H1 (cell line): Measurements from ENCODE around the gene TBC1D17. TPM values are rescaled to one million over a fixed set of nuclear protein-coding genes. Genes with fewer than 3 reads are reported as not detected.

Experiments used
- CTCF ChIA-PET: fragments of 300-600 bp; sonication (Branson Sonifier 250); formaldehyde crosslinking; loops from one replicate; lab custom pipeline; 2021; ENCODE audit not compliant: partially characterized antibody; lab: Charles Lee
- POLR2A ChIA-PET: fragments of 300-600 bp; sonication (Branson Sonifier 250); formaldehyde crosslinking; loops from one replicate; lab custom pipeline; 2021; ENCODE audit warnings: inconsistent platforms; ENCODE audit not compliant: partially characterized antibody; lab: Charles Lee
- DNase-seq, 2 experiments: peaks; one replicate each; pipeline versions ENCODE4 v3.0.0 to v3.0.0-alpha.2; 2010 to 2022; ENCODE audit warnings: low spot score in 2 of 2, low read depth in 1 of 2, mixed read lengths in 1 of 2
- FAIRE-seq: peaks from 2 replicates; lab custom pipeline; 2011; peaks lifted over from hg19 to GRCh38; lab: Jason Lieb, UNC
- H2AFZ ChIP-seq: 2 replicates; pipeline ENCODE4 v1.8.1; 2012; ENCODE audit warnings: low read length, inconsistent platforms
- H2AK5ac ChIP-seq: 2 replicates; pipeline ENCODE4 v1.6.1; 2013; ENCODE audit warnings: low read depth, low read length
- H2BK120ac ChIP-seq: replicated peaks from 2 replicates; pipeline ENCODE3; 2013; ENCODE audit warnings: low read depth, low read length, inconsistent platforms
- H2BK12ac ChIP-seq: 2 replicates; pipeline ENCODE4 v1.6.1; 2013; ENCODE audit warnings: low read depth, low read length
- H2BK15ac ChIP-seq: 2 replicates; pipeline ENCODE4 v1.6.1; 2013; ENCODE audit warnings: low read length
- H2BK20ac ChIP-seq: 2 replicates; pipeline ENCODE4 v1.6.1; 2013; ENCODE audit warnings: low read length
- H2BK5ac ChIP-seq: 2 replicates; pipeline ENCODE4 v1.6.1; 2013; ENCODE audit warnings: low read depth, low read length
- H3K14ac ChIP-seq: 2 replicates; pipeline ENCODE4 v1.6.1; 2013; ENCODE audit warnings: inconsistent platforms; ENCODE audit not compliant: insufficient read length
- H3K18ac ChIP-seq: 2 replicates; pipeline ENCODE4 v1.6.1; 2013; ENCODE audit warnings: low read length; ENCODE audit errors: extremely low read depth
- H3K23ac ChIP-seq: 2 replicates; pipeline ENCODE4 v1.6.1; 2013; ENCODE audit warnings: inconsistent platforms; ENCODE audit not compliant: insufficient read length
- H3K23me2 ChIP-seq: 2 replicates; pipeline ENCODE4 v1.6.1; 2013; ENCODE audit warnings: low read depth, low read length
- H3K27ac ChIP-seq: 2 replicates; pipeline ENCODE4 v1.6.1; 2011; ENCODE audit warnings: low read depth, low read length, inconsistent platforms
- H3K27me3 ChIP-seq, 4 experiments: replicated peaks in 1 of 4; 1 replicate in 1 of 4; 2 replicates in 3 of 4; pipeline versions ENCODE4 v1.6.1 to v1.8.1; 2011 to 2013; ENCODE audit warnings: low read length in 3 of 4, mild to moderate bottlenecking in 3 of 4, inconsistent platforms in 2 of 4, mixed read lengths in 2 of 4, moderate library complexity in 1 of 4; ENCODE audit not compliant: control insufficient read depth in 3 of 4, insufficient read depth in 3 of 4; ENCODE audit errors: extremely low read depth in 1 of 4
- H3K36me3 ChIP-seq, 4 experiments: 2 replicates each; pipeline versions ENCODE4 v1.6.1 to v1.8.1; 2011 to 2013; ENCODE audit warnings: mild to moderate bottlenecking in 4 of 4, low read length in 3 of 4, moderate library complexity in 2 of 4, control low read depth in 1 of 4, inconsistent platforms in 1 of 4; ENCODE audit not compliant: insufficient read depth in 4 of 4, control insufficient read depth in 2 of 4
- H3K4ac ChIP-seq: replicated peaks from 2 replicates; pipeline ENCODE3; 2013; ENCODE audit warnings: low read length, low read depth, mixed read lengths, inconsistent platforms; ENCODE audit not compliant: insufficient read length
- H3K4me1 ChIP-seq, 4 experiments: replicated peaks in 1 of 4; 1 replicate in 1 of 4; 2 replicates in 3 of 4; pipeline versions ENCODE4 v1.6.1 to v1.8.1; 2011 to 2013; ENCODE audit warnings: low read length in 3 of 4, inconsistent platforms in 2 of 4, mixed read lengths in 1 of 4; ENCODE audit not compliant: insufficient read depth in 4 of 4, control insufficient read depth in 3 of 4
- H3K4me2 ChIP-seq, 2 experiments: 2 replicates each; pipeline versions ENCODE4 v1.6.1 to v1.8.1; 2011 to 2013; ENCODE audit warnings: low read depth in 2 of 2, low read length in 2 of 2, control low read depth in 1 of 2, inconsistent platforms in 1 of 2, mild to moderate bottlenecking in 1 of 2; ENCODE audit not compliant: insufficient read depth in 1 of 2
- H3K4me3 ChIP-seq, 4 experiments: fragments of 200-600, 300-600 bp in 1 of 4; sonication (generic), shearing (Covaris generic), sonication (Bioruptor Twin) in 1 of 4; 2 replicates each; pipeline versions ENCODE4 v1.5.1 to v1.8.1; 2011 to 2016; ENCODE audit warnings: low read length in 4 of 4, low read depth in 3 of 4, control low read depth in 2 of 4, inconsistent platforms in 2 of 4, mild to moderate bottlenecking in 2 of 4, mixed read lengths in 1 of 4, moderate library complexity in 1 of 4; ENCODE audit not compliant: insufficient read depth in 2 of 4; ENCODE audit errors: extremely low read depth in 1 of 4
- H3K56ac ChIP-seq: replicated peaks from 2 replicates; pipeline ENCODE3; 2013; ENCODE audit warnings: low read depth, mild to moderate bottlenecking, mixed read lengths, low read length, inconsistent platforms; ENCODE audit not compliant: insufficient read length
- H3K79me1 ChIP-seq: 2 replicates; pipeline ENCODE4 v1.6.1; 2013; ENCODE audit warnings: low read depth, low read length, control low read depth
- H3K79me2 ChIP-seq, 2 experiments: 2 replicates each; pipeline versions ENCODE4 v1.6.1 to v1.8.1; 2012 to 2013; ENCODE audit warnings: low read length in 2 of 2, mild to moderate bottlenecking in 2 of 2, inconsistent platforms in 1 of 2; ENCODE audit not compliant: insufficient read depth in 2 of 2, control insufficient read depth in 1 of 2
- H3K9ac ChIP-seq, 4 experiments: replicated peaks in 1 of 4; 1 replicate in 1 of 4; 2 replicates in 3 of 4; pipeline versions ENCODE4 v1.6.1 to v1.8.1; 2011 to 2013; ENCODE audit warnings: low read depth in 3 of 4, low read length in 3 of 4, control low read depth in 2 of 4, mild to moderate bottlenecking in 2 of 4, moderate library complexity in 2 of 4, inconsistent platforms in 1 of 4; ENCODE audit errors: extremely low read depth in 1 of 4
- H3K9me3 ChIP-seq, 2 experiments: 2 replicates each; pipeline versions ENCODE4 v1.6.1 to v1.8.1; 2012 to 2013; ENCODE audit warnings: mild to moderate bottlenecking in 2 of 2, moderate library complexity in 2 of 2, control low read depth in 1 of 2, inconsistent platforms in 1 of 2, low read depth in 1 of 2, low read length in 1 of 2, mixed read lengths in 1 of 2; ENCODE audit not compliant: insufficient read depth in 2 of 2
- H4K20me1 ChIP-seq, 2 experiments: replicated peaks in 1 of 2; 2 replicates each; pipeline versions ENCODE3 to v1.8.1; 2011 to 2013; ENCODE audit warnings: inconsistent platforms in 2 of 2, low read length in 2 of 2, mild to moderate bottlenecking in 1 of 2; ENCODE audit not compliant: insufficient read depth in 2 of 2, control insufficient read depth in 1 of 2
- H4K5ac ChIP-seq: 2 replicates; pipeline ENCODE4 v1.6.1; 2013; ENCODE audit warnings: low read length, low read depth, mixed read lengths, inconsistent platforms; ENCODE audit not compliant: insufficient read length
- H4K8ac ChIP-seq: 2 replicates; pipeline ENCODE4 v1.8.0; 2013; ENCODE audit warnings: mild to moderate bottlenecking, moderate library complexity, low read length, inconsistent platforms; ENCODE audit not compliant: insufficient read depth; ENCODE audit errors: extremely low read depth
- H4K91ac ChIP-seq: replicated peaks from 2 replicates; pipeline ENCODE3; 2013; ENCODE audit warnings: low read length, mixed read lengths, inconsistent platforms; ENCODE audit not compliant: insufficient read length
- CREB1 ChIP-seq: IDR thresholded peaks from 2 replicates; pipeline ENCODE4 v1.6.1; 2012; ENCODE audit warnings: inconsistent platforms
- GABPA ChIP-seq: IDR thresholded peaks from 2 replicates; pipeline ENCODE4 v1.6.1; 2011; ENCODE audit warnings: mild to moderate bottlenecking, low read length, moderate library complexity, borderline replicate concordance; ENCODE audit not compliant: insufficient read depth
- KDM4A ChIP-seq: IDR thresholded peaks from one replicate; pipeline ENCODE4 v1.7.1; 2012; ENCODE audit warnings: low read depth, mild to moderate bottlenecking, moderate library complexity, low read length, inconsistent platforms; ENCODE audit not compliant: severe bottlenecking
- NANOG ChIP-seq: IDR thresholded peaks from 2 replicates; pipeline ENCODE4 v1.6.1; 2011; ENCODE audit warnings: low read length, low read depth, mild to moderate bottlenecking, inconsistent platforms; ENCODE audit not compliant: insufficient read depth, poor library complexity, severe bottlenecking
- RBBP5 ChIP-seq: IDR thresholded peaks from 2 replicates; pipeline ENCODE4 v1.7.1; 2012; ENCODE audit warnings: low read depth, mild to moderate bottlenecking, inconsistent platforms, low read length, moderate library complexity, borderline replicate concordance
- RFX5 ChIP-seq: IDR thresholded peaks from 2 replicates; pipeline ENCODE4 v1.6.1; 2011; ENCODE audit warnings: low read depth, low read length, improper control_type of control experiment, borderline replicate concordance
- TAF1 ChIP-seq: IDR thresholded peaks from 2 replicates; pipeline ENCODE4 v1.6.1; 2011; ENCODE audit warnings: mild to moderate bottlenecking, low read depth, low read length
- TBP ChIP-seq: IDR thresholded peaks from 2 replicates; pipeline ENCODE4 v1.6.1; 2011; ENCODE audit warnings: low read depth, low read length, improper control_type of control experiment
- TEAD4 ChIP-seq: IDR thresholded peaks from 2 replicates; pipeline ENCODE4 v1.6.1; 2012; ENCODE audit warnings: low read depth, low read length, inconsistent platforms, mixed read lengths
- YY1 ChIP-seq: IDR thresholded peaks from 2 replicates; pipeline ENCODE4 v1.6.1; 2011; ENCODE audit warnings: low read depth, mild to moderate bottlenecking, low read length
- whole genome bisulfite sequencing, 2 experiments: shearing (Covaris generic) in 1 of 2; methylation state at CpG; one replicate each; pipeline versions ENCODE4 v1.1.6 to v1.1.7; 2013 to 2015; ENCODE audit warnings: low lambda C conversion rate in 2 of 2, mixed read lengths in 2 of 2, inconsistent platforms in 1 of 2, low coverage in 1 of 2, missing lambda C conversion rate in 1 of 2; ENCODE audit not compliant: insufficient replicate concordance in 2 of 2, insufficient coverage in 1 of 2, insufficient read length in 1 of 2; ENCODE audit errors: extremely low coverage in 1 of 2, missing lambda C conversion rate in 1 of 2; 5-methylcytosine and 5-hydroxymethylcytosine counted together
- polyA plus RNA-seq, 7 experiments: library from polyadenylated mRNA; depleted of rRNA in 3 of 7; stranded (reverse) in 5 of 7; unstranded in 2 of 7; fragments of >200 nt in 5 of 7; fragments of 200-250 nt in 2 of 7; gene quantifications; 1 replicate in 5 of 7; 2 replicates in 1 of 7; 4 replicates in 1 of 7; pipeline versions ENCODE4 v1.2.1 to v1.2.3, GENCODE V29; 2011 to 2013; ENCODE audit warnings: missing spikeins in 2 of 7, mixed read lengths in 2 of 7
- total RNA-seq: library from RNA; stranded (reverse); fragmentation: NEBNext Ultra II Directional; extraction: Animal tissue kit (Norgen Biotek cat#: 25700); gene quantifications from 2 replicates; pipeline ENCODE4 v1.2.1, GENCODE V29; 2021

TBC1D17 gene
- total and polyA plus RNA-seq, 2 of the 8 experiments (the other 6 are each of a cell fraction or from before 2014, with no cell fraction given), result 30.3 to 44.9 TPM

DNA sequence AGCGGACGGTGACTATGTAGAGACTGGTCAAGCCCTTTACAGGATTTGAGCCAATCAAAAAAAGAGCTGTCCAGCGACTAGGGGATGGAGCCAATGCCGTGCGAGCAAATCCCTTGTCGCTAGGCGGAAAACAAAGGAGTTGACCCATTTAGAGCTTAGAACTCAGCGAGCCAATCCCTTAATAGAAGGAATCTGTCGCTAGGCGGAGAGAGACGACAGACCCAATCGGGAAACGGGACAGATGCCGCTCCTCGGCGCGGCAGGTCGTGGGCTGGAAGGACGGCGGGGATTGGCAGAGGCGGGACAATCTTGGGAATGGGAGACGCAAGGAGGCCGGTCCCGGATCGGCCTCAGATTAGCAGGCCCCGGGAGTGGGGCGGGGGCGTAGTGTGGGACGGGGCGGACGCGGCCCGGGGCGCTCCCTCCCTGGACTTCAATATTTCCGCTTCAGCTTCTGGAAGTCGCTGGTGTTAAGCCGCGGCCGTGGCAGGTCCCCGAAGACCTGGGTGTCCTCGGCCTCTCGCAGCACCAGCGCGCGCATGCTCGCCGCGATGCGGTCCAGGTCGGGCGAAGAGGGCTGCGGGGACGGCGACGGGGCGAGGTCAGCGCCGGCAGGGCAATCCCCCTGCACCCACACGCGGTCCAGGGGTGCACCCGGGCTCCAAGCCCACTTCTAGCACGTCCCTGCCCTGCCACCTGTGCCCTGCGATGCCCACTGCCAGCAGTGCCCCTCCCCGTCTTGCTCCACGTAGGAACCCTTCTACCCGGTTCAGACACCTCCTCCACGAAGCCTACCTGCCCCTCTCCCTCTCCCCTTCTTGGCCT, 7.8 kb upstream of the TBC1D17 start:
- Histone ChIP-seq H3K4me2 (peak overlapping the region; percentile 83 to 96), H3K56ac (peak overlapping the region; percentile 49), H2BK5ac (peak overlapping the region; percentile 94), H3K9me3 (no peaks in the 10 kb centered on the region), H3K23ac (no peak overlapping the region), H2BK15ac (peak overlapping the region; percentile 98), H3K18ac (peak overlapping the region; percentile 90), H3K4ac (peak overlapping the region; percentile 95), H4K20me1 (peaks cover 0 to 4% of the 10 kb centered on the region in 2 experiments), H2BK120ac (peak overlapping the region; percentile 79), H3K79me1 (peaks cover 6% of the 10 kb centered on the region), H3K4me1 (peaks cover 0 to 12% (median 5%) of the 10 kb centered on the region in 4 experiments; a peak in 5 of 7 replicates), H2BK20ac (no peak overlapping the region), H4K8ac (peak overlapping the region; percentile 76; the same call in 1 of the 2 replicates), H2BK12ac (peak overlapping the region; percentile 96), H2AK5ac (peak overlapping the region; percentile 99), H3K36me3 (peaks cover 3 to 5% (median 3%) of the 10 kb centered on the region in 4 experiments; a peak in 4 of 8 replicates), H3K27me3 (no peaks in the 10 kb centered on the region), H3K14ac (no peak overlapping the region), H3K9ac (peak overlapping the region; percentile 57 to 79 (median 74)), H3K27ac (peak overlapping the region; percentile 77), H4K91ac (peak overlapping the region; percentile 93), H2AFZ (no peak overlapping the region), H4K5ac (peak overlapping the region; percentile 75), H3K79me2 (peaks cover 0 to 21% of the 10 kb centered on the region in 2 experiments; a peak in 2 of 4 replicates), H3K23me2 (peaks cover 15% of the 10 kb centered on the region), H3K4me3 (peak overlapping the region; percentile 45 to 70 (median 56))
- DNase-seq (peak; percentile 98 to 99), FAIRE-seq (peak; percentile 97)
- CTCF ChIA-PET, result interaction anchor here (0.6 to 1.2 kb wide), 5 partner anchors 21 to 202 kb away, joined by 3 to 4 read pairs (median 3); no protein-coding TSS in a partner anchor
- 5% methylated on average over 50 of the region's 67 CpGs; no CpG with 5 or more reads in 1 of the 2 experiments for WGBS, 2 experiments
- POLR2A ChIA-PET, result interaction anchor here (0.8 to 12.4 kb wide), 16 partner anchors 8 to 289 kb away, joined by 3 to 247 read pairs (median 4); partner anchors contain the start of genes AKT1S1, ATF5, FUZ and MED25
- TF ChIP-seq RBBP5 (no peak; the same call in 1 of the 2 replicates), TAF1 (peak; percentile 77), NANOG (no peak), TEAD4 (no peak), GABPA (no peak), TBP (peak; percentile 68; the same call in 1 of the 2 replicates), KDM4A (peak; percentile 63), RFX5 (peak; percentile 98), CREB1 (peak; percentile 83), YY1 (0 out of 2 replicates have a peak, but pooled peaks have one; percentile 35)
